H9 (cell line): ENCODE data around the gene TTC12. TPM values are rescaled to one million over a fixed set of nuclear protein-coding genes. Genes with fewer than 3 reads are reported as not detected.

ENCODE experiments used
- DNase-seq: peaks from one replicate; pipeline ENCODE4 v3.0.0-alpha.2; 2017
- H2AFZ ChIP-seq: one replicate; pipeline ENCODE4 v1.6.1; 2013; ENCODE audit warnings: mild to moderate bottlenecking, low read length, control low read depth, moderate library complexity
- H2AK5ac ChIP-seq: 2 replicates; pipeline ENCODE4 v1.6.1; 2013; ENCODE audit warnings: low read length, control low read depth, mixed read lengths; ENCODE audit not compliant: insufficient read length
- H2BK120ac ChIP-seq: one replicate; pipeline ENCODE4 v1.6.1; 2013; ENCODE audit warnings: low read depth, mild to moderate bottlenecking, low read length, control low read depth, inconsistent platforms; ENCODE audit not compliant: poor library complexity, severe bottlenecking
- H2BK12ac ChIP-seq: 2 replicates; pipeline ENCODE4 v1.6.1; 2013; ENCODE audit warnings: low read length, control low read depth, mixed read lengths, low read depth; ENCODE audit not compliant: insufficient read length
- H2BK15ac ChIP-seq: 2 replicates; pipeline ENCODE4 v1.6.1; 2013; ENCODE audit warnings: low read depth, low read length, control low read depth
- H2BK20ac ChIP-seq: one replicate; pipeline ENCODE4 v1.6.1; 2013; ENCODE audit warnings: low read depth, mild to moderate bottlenecking, low read length, control low read depth, inconsistent platforms; ENCODE audit not compliant: poor library complexity, severe bottlenecking
- H2BK5ac ChIP-seq: 2 replicates; pipeline ENCODE4 v1.6.1; 2013; ENCODE audit warnings: low read length, control low read depth, mixed read lengths; ENCODE audit not compliant: insufficient read length
- H3K14ac ChIP-seq: 2 replicates; pipeline ENCODE4 v1.6.1; 2013; ENCODE audit warnings: low read length, control low read depth; ENCODE audit not compliant: insufficient read depth
- H3K18ac ChIP-seq: 2 replicates; pipeline ENCODE4 v1.6.1; 2013; ENCODE audit warnings: low read depth, mild to moderate bottlenecking, mixed read lengths, low read length, control low read depth; ENCODE audit not compliant: insufficient read length
- H3K23ac ChIP-seq: 2 replicates; pipeline ENCODE4 v1.6.1; 2013; ENCODE audit warnings: low read length, control low read depth, mixed read lengths, low read depth; ENCODE audit not compliant: insufficient read length
- H3K23me2 ChIP-seq: 2 replicates; pipeline ENCODE4 v1.6.1; 2013; ENCODE audit warnings: low read depth, mild to moderate bottlenecking, mixed read lengths, low read length, control low read depth; ENCODE audit not compliant: insufficient read length, poor library complexity, severe bottlenecking
- H3K27ac ChIP-seq: 2 replicates; pipeline ENCODE4 v1.5.1; 2013; ENCODE audit warnings: low read length, control low read depth, mixed read lengths, low read depth; ENCODE audit not compliant: insufficient read length
- H3K27me3 ChIP-seq: 2 replicates; pipeline ENCODE4 v1.6.1; 2013; ENCODE audit warnings: low read length, control low read depth, inconsistent platforms; ENCODE audit not compliant: insufficient read depth
- H3K4ac ChIP-seq: 2 replicates; pipeline ENCODE4 v1.6.1; 2013; ENCODE audit warnings: low read depth, mild to moderate bottlenecking, control low read depth, inconsistent platforms, low read length, moderate library complexity
- H3K4me1 ChIP-seq: 2 replicates; pipeline ENCODE4 v1.6.1; 2013; ENCODE audit warnings: low read length, control low read depth, inconsistent platforms; ENCODE audit not compliant: insufficient read depth
- H3K4me2 ChIP-seq: 2 replicates; pipeline ENCODE4 v1.6.1; 2013; ENCODE audit warnings: low read length, control low read depth, mixed read lengths; ENCODE audit not compliant: insufficient read length, insufficient read depth
- H3K56ac ChIP-seq: 2 replicates; pipeline ENCODE4 v1.6.1; 2013; ENCODE audit warnings: low read depth, mild to moderate bottlenecking, mixed read lengths, low read length, control low read depth; ENCODE audit not compliant: insufficient read length
- H3K79me1 ChIP-seq: 2 replicates; pipeline ENCODE4 v1.6.1; 2013; ENCODE audit warnings: low read depth, mild to moderate bottlenecking, moderate library complexity, low read length, control low read depth, inconsistent platforms; ENCODE audit not compliant: insufficient read depth, poor library complexity, severe bottlenecking
- H3K79me2 ChIP-seq: 2 replicates; pipeline ENCODE4 v1.6.1; 2013; ENCODE audit warnings: low read length, control low read depth, inconsistent platforms; ENCODE audit not compliant: insufficient read depth
- H3K9ac ChIP-seq: 2 replicates; pipeline ENCODE4 v1.6.1; 2013; ENCODE audit warnings: low read length, control low read depth, mixed read lengths; ENCODE audit not compliant: insufficient read length; ENCODE audit errors: extremely low read depth
- H3K9me3 ChIP-seq: one replicate; pipeline ENCODE4 v1.6.1; 2013; ENCODE audit warnings: low read depth, low read length, inconsistent platforms; ENCODE audit not compliant: control insufficient read depth
- H3T11ph ChIP-seq: one replicate; pipeline ENCODE4 v1.6.1; 2013; ENCODE audit warnings: mild to moderate bottlenecking, low read length, control low read depth, inconsistent platforms
- H4K20me1 ChIP-seq: one replicate; pipeline ENCODE4 v1.6.1; 2013; ENCODE audit not compliant: control insufficient read depth, insufficient read length, insufficient read depth
- H4K5ac ChIP-seq: 2 replicates; pipeline ENCODE4 v1.6.1; 2013; ENCODE audit warnings: low read depth, mild to moderate bottlenecking, mixed read lengths, low read length, control low read depth; ENCODE audit not compliant: insufficient read length
- H4K8ac ChIP-seq: replicated peaks from 2 replicates; pipeline ENCODE4 v1.6.1; 2013; ENCODE audit warnings: low read length, control low read depth, mixed read lengths, low read depth; ENCODE audit not compliant: insufficient read length
- H4K91ac ChIP-seq: 2 replicates; pipeline ENCODE4 v1.6.1; 2013; ENCODE audit warnings: low read depth, mild to moderate bottlenecking, moderate library complexity, mixed read lengths, low read length, control low read depth; ENCODE audit not compliant: insufficient read length
- H3K27ac Mint-ChIP-seq, 3 experiments: 2 replicates in 2 of 3; 3 replicates in 1 of 3; pipeline ENCODE4 v1.8.0; 2020 to 2021; ENCODE audit warnings: mixed read lengths in 3 of 3, mild to moderate bottlenecking in 1 of 3, moderate library complexity in 1 of 3
- H3K27me3 Mint-ChIP-seq: 2 replicates; pipeline ENCODE4 v1.8.0; 2021; ENCODE audit warnings: low read depth, mild to moderate bottlenecking, moderate library complexity, mixed read lengths
- H3K36me3 Mint-ChIP-seq, 3 experiments: 2 replicates in 2 of 3; 3 replicates in 1 of 3; pipeline ENCODE4 v1.8.0; 2020 to 2021; ENCODE audit warnings: low read depth in 3 of 3, mixed read lengths in 3 of 3; ENCODE audit not compliant: insufficient read depth in 1 of 3
- H3K4me1 Mint-ChIP-seq, 2 experiments: 2 replicates each; pipeline ENCODE4 v1.8.0; 2020; ENCODE audit warnings: mixed read lengths in 2 of 2
- H3K4me3 Mint-ChIP-seq, 2 experiments: 2 replicates in 1 of 2; 3 replicates in 1 of 2; pipeline ENCODE4 v1.8.0; 2020 to 2021; ENCODE audit warnings: mild to moderate bottlenecking in 2 of 2, mixed read lengths in 2 of 2, moderate library complexity in 1 of 2
- H3K9me3 Mint-ChIP-seq, 2 experiments: 2 replicates in 1 of 2; 3 replicates in 1 of 2; pipeline ENCODE4 v1.8.0; 2020; ENCODE audit warnings: mild to moderate bottlenecking in 2 of 2, mixed read lengths in 2 of 2, moderate library complexity in 1 of 2
- CTCF ChIP-seq: fragments of 200-600 bp; sonication (generic); conservative IDR thresholded peaks from 3 replicates; pipeline ENCODE4 v1.8.0; 2021; ENCODE audit warnings: antibody characterized with exemption, mild to moderate bottlenecking
- WGBS: extraction: QIAGEN DNeasy Blood & Tissue Kit; methylation state at CpG from one replicate; pipeline ENCODE4 v1.1.7; 2013; ENCODE audit warnings: missing lambda C conversion rate, low lambda C conversion rate, mixed read lengths; ENCODE audit not compliant: insufficient read length; ENCODE audit errors: extremely low coverage; 5-methylcytosine and 5-hydroxymethylcytosine counted together
- total RNA-seq: library from RNA; stranded (reverse); gene quantifications from 2 replicates; pipeline ENCODE4 v1.2.1, GENCODE V29; 2021

Gene TTC12
- total RNA-seq, 1 experiment from 2014 or later: 8.3 TPM

GRCh38 chr11:113349528-113349927 lies 35.1 kb downstream of the TTC12 start:
- Histone ChIP-seq H3K27ac (no peak overlapping the region), H3K4me1 (no peaks in the 10 kb centered on the region), H3K23ac (no peak overlapping the region), H2BK12ac (no peak overlapping the region), H2BK15ac (no peak overlapping the region), H3K9ac (no peak overlapping the region), H3K18ac (no peak overlapping the region), H2BK5ac (no peak overlapping the region), H2AK5ac (no peak overlapping the region), H3K4ac (no peak overlapping the region), H4K8ac (no peak overlapping the region), H4K5ac (no peak overlapping the region), H3K27me3 (no peaks in the 10 kb centered on the region), H3K4me2 (no peak overlapping the region), H3K56ac (no peak overlapping the region), H3K23me2 (no peaks in the 10 kb centered on the region), H4K91ac (no peak overlapping the region), H3K14ac (no peak overlapping the region), H3K79me1 (no peaks in the 10 kb centered on the region), H2AFZ (no peak overlapping the region), H2BK20ac (no peak overlapping the region), H4K20me1 (no peaks in the 10 kb centered on the region), H3K79me2 (no peaks in the 10 kb centered on the region), H2BK120ac (no peak overlapping the region), H3K9me3 (no peaks in the 10 kb centered on the region), H3T11ph (no peak overlapping the region)
- DNase-seq: no peak
- no peaks in the 10 kb centered on the region; the same call in 1 of the 2 replicates for H3K27me3 Mint-ChIP-seq
- WGBS: no CpG with 5 or more reads among the region's 3 CpGs
- peaks cover 3 to 10% of the 10 kb centered on the region in 2 experiments for H3K4me1 Mint-ChIP-seq
- peaks cover 0 to 4% (median 3%) of the 10 kb centered on the region in 3 experiments; a peak in 3 of 7 replicates for H3K36me3 Mint-ChIP-seq
- no peak for TF ChIP-seq CTCF
- H3K4me3 Mint-ChIP-seq: no peak overlapping the region
- H3K27ac Mint-ChIP-seq: no peak overlapping the region
- no peaks in the 10 kb centered on the region for H3K9me3 Mint-ChIP-seq
